Colonic mucosa (tissue), 4 donors: ENCODE measurements around the gene OGFOD2. TPM values are rescaled to one million over a fixed set of nuclear protein-coding genes. Genes with fewer than 3 reads are reported as not detected.

Experiments
- DNase-seq: peaks from one replicate; pipeline ENCODE4 v3.0.0-alpha.2; 2020
- H3K27ac ChIP-seq: fragments of 200-600 bp; one replicate; pipeline ENCODE4 v1.8.0; 2021
- H3K27me3 ChIP-seq: fragments of 200-600 bp; one replicate; pipeline ENCODE4 v1.8.0; 2021
- H3K36me3 ChIP-seq: fragments of 200-600 bp; one replicate; pipeline ENCODE4 v1.8.0; 2021
- H3K4me1 ChIP-seq: fragments of 200-600 bp; one replicate; pipeline ENCODE4 v1.8.0; 2021; ENCODE audit warnings: mild to moderate bottlenecking
- H3K4me3 ChIP-seq: fragments of 200-600 bp; one replicate; pipeline ENCODE4 v1.8.0; 2021
- H3K9ac ChIP-seq, 2 donors: one replicate each; pipeline ENCODE4 v1.7.0; 2013; ENCODE audit warnings: control low read depth in 2 of 2, low read depth in 2 of 2, low read length in 2 of 2
- H3K9me3 ChIP-seq: fragments of 200-600 bp; one replicate; pipeline ENCODE4 v1.8.0; 2021
- intact Hi-C: fragments of 100-400 bp; cut with DNase I; formaldehyde crosslinking; loops from one replicate; pipeline ENCODE4 v1.14.1; 2022
- microRNA-seq: library from miRNA; unstranded; fragments of <30 nt; microRNA quantifications from one replicate; pipeline ENCODE4, GENCODE V29; 2019
- total RNA-seq, 2 donors: library from RNA; stranded (reverse); fragmentation: NEBNext Ultra II Directional in 1 of 2; extraction: Animal tissue kit (Norgen Biotek cat#: 25700) in 1 of 2; gene quantifications; one replicate each; pipeline ENCODE4 v1.2.1, GENCODE V29; 2021
- TF ChIP-seq, protein P1 (sequence below): fragments of 200-600 bp; IDR thresholded peaks from one replicate; pipeline ENCODE4 v1.8.0; 2022; ENCODE audit warnings: antibody characterized with exemption, mild to moderate bottlenecking
- donor health status: healthy.
- donor health status: DM: no; HTN: no; CAD: no.
- donor health status: DM: no; HTN: no; CAD: no.

Gene OGFOD2
- total RNA-seq, 2 donors from 2014 or later: 15.9 to 28.1 TPM

GRCh38 chr12:123027726-123028445 is 52.8 kb downstream of the OGFOD2 start:
- H3K9me3 ChIP-seq: no peaks in the 10 kb centered on the region
- no peak overlapping the region for H3K27ac ChIP-seq
- TF ChIP-seq, protein P1, sequence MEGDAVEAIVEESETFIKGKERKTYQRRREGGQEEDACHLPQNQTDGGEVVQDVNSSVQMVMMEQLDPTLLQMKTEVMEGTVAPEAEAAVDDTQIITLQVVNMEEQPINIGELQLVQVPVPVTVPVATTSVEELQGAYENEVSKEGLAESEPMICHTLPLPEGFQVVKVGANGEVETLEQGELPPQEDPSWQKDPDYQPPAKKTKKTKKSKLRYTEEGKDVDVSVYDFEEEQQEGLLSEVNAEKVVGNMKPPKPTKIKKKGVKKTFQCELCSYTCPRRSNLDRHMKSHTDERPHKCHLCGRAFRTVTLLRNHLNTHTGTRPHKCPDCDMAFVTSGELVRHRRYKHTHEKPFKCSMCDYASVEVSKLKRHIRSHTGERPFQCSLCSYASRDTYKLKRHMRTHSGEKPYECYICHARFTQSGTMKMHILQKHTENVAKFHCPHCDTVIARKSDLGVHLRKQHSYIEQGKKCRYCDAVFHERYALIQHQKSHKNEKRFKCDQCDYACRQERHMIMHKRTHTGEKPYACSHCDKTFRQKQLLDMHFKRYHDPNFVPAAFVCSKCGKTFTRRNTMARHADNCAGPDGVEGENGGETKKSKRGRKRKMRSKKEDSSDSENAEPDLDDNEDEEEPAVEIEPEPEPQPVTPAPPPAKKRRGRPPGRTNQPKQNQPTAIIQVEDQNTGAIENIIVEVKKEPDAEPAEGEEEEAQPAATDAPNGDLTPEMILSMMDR: no peak
- intact Hi-C loops: no loop called here
- no peak for DNase-seq
- no peaks in the 10 kb centered on the region for H3K27me3 ChIP-seq
- H3K36me3 ChIP-seq: no peaks in the 10 kb centered on the region
- H3K9ac ChIP-seq: no peak overlapping the region
- no peak overlapping the region for H3K4me3 ChIP-seq
- no peaks in the 10 kb centered on the region for H3K4me1 ChIP-seq

DNA sequence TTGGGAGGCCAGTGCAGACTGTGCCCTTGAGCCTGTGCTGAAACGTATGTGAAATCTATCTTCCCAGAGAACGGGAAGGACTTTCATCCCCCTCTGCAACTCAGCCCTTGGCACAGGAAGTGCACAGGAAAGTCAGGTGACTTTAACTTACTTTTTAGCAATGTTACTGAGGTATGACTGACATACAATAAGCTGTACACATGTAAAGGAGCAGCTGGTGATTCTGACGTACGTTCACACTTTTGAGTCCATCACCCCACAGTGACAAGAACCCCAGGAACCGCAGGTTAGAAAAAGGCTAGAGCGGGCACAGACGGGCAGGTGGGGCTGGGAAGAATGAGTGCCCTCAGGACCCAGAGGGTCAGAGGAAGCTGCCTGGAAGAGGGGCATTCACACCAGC is 53.4 kb downstream of the OGFOD2 start:
- no peak for DNase-seq
- Histone ChIP-seq H3K27ac (no peak overlapping the region), H3K4me3 (no peak overlapping the region), H3K27me3 (no peaks in the 10 kb centered on the region), H3K36me3 (no peaks in the 10 kb centered on the region), H3K9ac (no peak overlapping the region), H3K4me1 (no peaks in the 10 kb centered on the region), H3K9me3 (no peaks in the 10 kb centered on the region)
- TF ChIP-seq, protein P1: no peak
- intact Hi-C loops: no loop called here

GRCh38 chr12:123029550-123029949 is 54.5 kb downstream of the OGFOD2 start:
- no peak for DNase-seq
- Histone ChIP-seq H3K9me3 (no peaks in the 10 kb centered on the region), H3K4me3 (no peak overlapping the region), H3K9ac (no peak overlapping the region), H3K27me3 (no peaks in the 10 kb centered on the region), H3K36me3 (no peaks in the 10 kb centered on the region), H3K4me1 (no peaks in the 10 kb centered on the region), H3K27ac (no peak overlapping the region)
- TF ChIP-seq, protein P1: no peak
- intact Hi-C loops: no loop called here

Small RNA genes within 50 kb of the gene (microRNA-seq; reads per million reads assigned to microRNA genes)
- gene MIR4304: not detected

Other genes with a start within 250 kb of the OGFOD2 start
- under 1 TPM in 1 of 2 donors, not detected in 1; 0.11 TPM for gene HCAR1, start 244.4 kb upstream of the OGFOD2 start, total RNA-seq
- 10 to 100 TPM; 35.8 to 37.8 TPM for gene DENR, start 222.4 kb upstream of the OGFOD2 start, total RNA-seq
- under 1 TPM; 0.16 to 0.84 TPM for gene CCDC62, start 200.7 kb upstream of the OGFOD2 start, total RNA-seq
- gene HIP1R, start 139.8 kb upstream of the OGFOD2 start, total RNA-seq: 10 to 100 TPM; 42.6 to 74.2 TPM
- gene VPS37B, start 79.1 kb upstream of the OGFOD2 start, total RNA-seq: 10 to 100 TPM; 64.8 to 73.5 TPM
- gene ABCB9, start 8.8 kb upstream of the OGFOD2 start, total RNA-seq: 1 to 10 TPM; 4.3 to 4.5 TPM
- gene ARL6IP4, start 5.4 kb downstream of the OGFOD2 start, total RNA-seq: 100 to 1,000 TPM; 130 to 192 TPM
- 10 to 100 TPM in 1 of 2 donors, 1 to 10 TPM in 1; 9.3 to 17.4 TPM for gene PITPNM2, start 175.8 kb downstream of the OGFOD2 start, total RNA-seq